GM12873 (cell line): ENCODE results near the gene HLA-F.

ENCODE experiments used
- TF ChIP-seq, protein P1 (sequence below): IDR thresholded peaks from 2 replicates; pipeline ENCODE4 v1.5.1; 2012; ENCODE audit warnings: low read depth, mild to moderate bottlenecking, moderate library complexity, low read length, control low read depth; ENCODE audit not compliant: insufficient read depth; ENCODE audit errors: missing control alignments

Gene HLA-F

DNA sequence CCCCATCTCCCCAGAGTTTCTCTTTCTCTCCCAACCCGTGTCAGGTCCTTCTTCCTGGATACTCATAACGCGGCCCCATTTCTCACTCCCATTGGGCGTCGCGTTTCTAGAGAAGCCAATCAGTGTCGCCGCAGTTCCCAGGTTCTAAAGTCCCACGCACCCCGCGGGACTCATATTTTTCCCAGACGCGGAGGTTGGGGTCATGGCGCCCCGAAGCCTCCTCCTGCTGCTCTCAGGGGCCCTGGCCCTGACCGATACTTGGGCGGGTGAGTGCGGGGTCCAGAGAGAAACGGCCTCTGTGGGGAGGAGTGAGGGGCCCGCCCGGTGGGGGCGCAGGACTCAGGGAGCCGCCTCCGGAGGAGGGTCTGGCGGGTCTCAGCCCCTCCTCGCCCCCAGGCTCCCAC is at the start of gene HLA-F:
Gene HLA-F, plus strand, starts transcription at position 173 of the 404 bp plus-strand sequence. Its CDS starts 30 bp downstream, at position 203.
- TF ChIP-seq, protein P1, sequence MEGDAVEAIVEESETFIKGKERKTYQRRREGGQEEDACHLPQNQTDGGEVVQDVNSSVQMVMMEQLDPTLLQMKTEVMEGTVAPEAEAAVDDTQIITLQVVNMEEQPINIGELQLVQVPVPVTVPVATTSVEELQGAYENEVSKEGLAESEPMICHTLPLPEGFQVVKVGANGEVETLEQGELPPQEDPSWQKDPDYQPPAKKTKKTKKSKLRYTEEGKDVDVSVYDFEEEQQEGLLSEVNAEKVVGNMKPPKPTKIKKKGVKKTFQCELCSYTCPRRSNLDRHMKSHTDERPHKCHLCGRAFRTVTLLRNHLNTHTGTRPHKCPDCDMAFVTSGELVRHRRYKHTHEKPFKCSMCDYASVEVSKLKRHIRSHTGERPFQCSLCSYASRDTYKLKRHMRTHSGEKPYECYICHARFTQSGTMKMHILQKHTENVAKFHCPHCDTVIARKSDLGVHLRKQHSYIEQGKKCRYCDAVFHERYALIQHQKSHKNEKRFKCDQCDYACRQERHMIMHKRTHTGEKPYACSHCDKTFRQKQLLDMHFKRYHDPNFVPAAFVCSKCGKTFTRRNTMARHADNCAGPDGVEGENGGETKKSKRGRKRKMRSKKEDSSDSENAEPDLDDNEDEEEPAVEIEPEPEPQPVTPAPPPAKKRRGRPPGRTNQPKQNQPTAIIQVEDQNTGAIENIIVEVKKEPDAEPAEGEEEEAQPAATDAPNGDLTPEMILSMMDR, result no peak

DNA sequence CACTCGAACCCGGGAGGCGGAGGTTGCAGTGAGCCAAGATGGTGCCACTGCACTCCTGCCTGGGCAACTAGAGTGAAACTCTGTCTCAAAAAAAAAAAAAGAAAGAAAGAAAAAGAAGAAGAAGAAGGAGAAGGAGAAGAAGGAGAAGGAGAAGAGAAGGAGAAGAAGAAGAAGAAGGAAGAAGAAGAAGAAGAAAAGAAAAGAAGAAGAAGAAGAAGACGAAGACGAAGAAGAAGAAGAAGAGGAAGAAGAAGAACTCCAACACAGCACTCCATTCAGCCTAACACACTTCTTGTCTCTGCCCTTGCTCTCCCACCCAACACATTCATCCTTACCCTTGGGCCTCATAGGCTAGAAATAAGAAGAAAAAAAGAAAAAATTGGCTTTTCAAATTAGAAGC is 49.2 kb upstream of the HLA-F start:
- TF ChIP-seq, protein P1, result no peak

DNA sequence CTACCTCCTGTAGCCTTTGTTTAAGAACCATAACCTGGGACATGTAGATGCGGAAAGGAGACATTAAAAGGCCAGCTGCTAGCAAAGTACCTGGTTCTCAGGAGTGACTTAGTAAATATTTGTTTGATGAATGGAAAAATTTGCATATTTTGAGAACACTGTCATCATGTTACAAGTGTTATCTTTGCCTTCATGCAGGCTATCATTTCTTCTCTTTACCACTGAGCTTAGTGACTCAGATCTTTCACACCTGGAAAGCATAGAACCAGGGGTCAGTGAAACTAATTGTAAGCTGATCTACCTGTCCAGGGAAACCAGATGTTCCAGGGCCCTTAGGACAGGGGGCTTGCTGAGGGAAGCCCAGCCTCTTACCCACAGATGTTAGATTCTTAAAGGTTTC is 47.7 kb upstream of the HLA-F start:
- TF ChIP-seq, protein P1, result no peak

DNA sequence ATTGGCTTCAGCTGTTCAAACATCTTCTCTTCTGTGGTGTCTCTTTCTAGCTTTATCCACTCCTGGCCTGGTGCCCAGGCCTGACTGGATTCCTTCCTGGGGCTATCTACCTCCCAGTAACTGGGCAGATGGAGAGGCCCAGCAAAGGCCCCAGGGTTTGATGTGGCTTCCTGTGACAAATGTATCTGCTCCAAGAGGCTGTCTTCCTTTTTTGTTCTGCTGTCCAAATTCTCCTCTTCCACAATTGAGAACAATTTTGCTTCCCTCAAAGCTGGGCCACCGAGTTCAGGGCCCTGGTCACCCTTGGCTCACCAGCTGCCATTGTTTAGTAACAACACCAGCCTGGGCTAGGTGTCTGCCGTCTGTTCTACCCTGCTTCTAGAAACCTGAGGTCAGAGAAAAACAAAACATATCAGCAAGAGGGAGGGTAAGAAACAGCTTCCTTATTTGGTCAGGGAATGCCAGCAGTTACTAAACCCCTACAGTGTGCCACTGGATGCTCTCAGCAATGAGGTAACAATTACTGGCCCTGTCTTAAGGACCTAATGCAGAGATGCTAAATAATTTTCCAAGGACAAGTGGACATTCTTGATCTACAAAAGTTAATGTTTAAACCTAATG is 46.1 kb upstream of the HLA-F start:
- TF ChIP-seq, protein P1, result no peak

DNA sequence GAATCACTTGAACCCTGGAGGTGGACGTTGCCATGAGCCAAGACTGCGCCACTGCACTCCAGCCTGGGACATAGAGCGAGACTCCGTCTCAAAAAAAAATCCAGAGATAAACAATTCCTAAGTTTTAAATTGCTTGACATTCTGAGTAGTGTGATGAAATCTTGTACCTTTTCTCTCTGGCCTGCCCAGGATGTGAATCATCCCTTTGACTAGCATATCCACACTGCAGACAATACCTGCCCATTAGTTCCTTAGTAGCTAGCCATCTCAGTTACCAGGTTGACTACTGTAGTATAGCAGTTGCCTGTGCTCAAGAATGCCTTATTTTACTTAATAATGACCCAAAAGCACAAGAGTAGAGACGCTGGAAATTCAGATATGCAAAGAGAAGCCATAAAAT is 45.1 kb upstream of the HLA-F start:
- TF ChIP-seq, protein P1, result no peak

GRCh38 chr6:29679962-29680361 is 43.3 kb upstream of the HLA-F start:
- TF ChIP-seq, protein P1, result no peak

GRCh38 chr6:29680416-29680815 is 42.8 kb upstream of the HLA-F start:
- TF ChIP-seq, protein P1, result no peak
